KOPT-K1 (cell line): Measurements from ENCODE around the gene MCU.

Experiments used
- H3K27ac ChIP-seq: fragments of 200-600 bp; sonication (generic); 2 replicates; pipeline ENCODE4 v1.5.1; 2016; ENCODE audit warnings: antibody characterized with exemption, mild to moderate bottlenecking, low read depth, low read length; ENCODE audit not compliant: poor library complexity, severe bottlenecking
- H3K36me3 ChIP-seq: fragments of 200-600 bp; sonication (generic); 2 replicates; pipeline ENCODE4 v1.5.1; 2017; ENCODE audit warnings: antibody characterized with exemption, mild to moderate bottlenecking, low read length, moderate library complexity; ENCODE audit not compliant: insufficient read depth
- H3K9me3 ChIP-seq: fragments of 200-600 bp; sonication (generic); 2 replicates; pipeline ENCODE4 v1.5.1; 2017; ENCODE audit warnings: antibody characterized with exemption, low read length, mild to moderate bottlenecking; ENCODE audit not compliant: insufficient read depth, poor library complexity, severe bottlenecking

Gene MCU

DNA sequence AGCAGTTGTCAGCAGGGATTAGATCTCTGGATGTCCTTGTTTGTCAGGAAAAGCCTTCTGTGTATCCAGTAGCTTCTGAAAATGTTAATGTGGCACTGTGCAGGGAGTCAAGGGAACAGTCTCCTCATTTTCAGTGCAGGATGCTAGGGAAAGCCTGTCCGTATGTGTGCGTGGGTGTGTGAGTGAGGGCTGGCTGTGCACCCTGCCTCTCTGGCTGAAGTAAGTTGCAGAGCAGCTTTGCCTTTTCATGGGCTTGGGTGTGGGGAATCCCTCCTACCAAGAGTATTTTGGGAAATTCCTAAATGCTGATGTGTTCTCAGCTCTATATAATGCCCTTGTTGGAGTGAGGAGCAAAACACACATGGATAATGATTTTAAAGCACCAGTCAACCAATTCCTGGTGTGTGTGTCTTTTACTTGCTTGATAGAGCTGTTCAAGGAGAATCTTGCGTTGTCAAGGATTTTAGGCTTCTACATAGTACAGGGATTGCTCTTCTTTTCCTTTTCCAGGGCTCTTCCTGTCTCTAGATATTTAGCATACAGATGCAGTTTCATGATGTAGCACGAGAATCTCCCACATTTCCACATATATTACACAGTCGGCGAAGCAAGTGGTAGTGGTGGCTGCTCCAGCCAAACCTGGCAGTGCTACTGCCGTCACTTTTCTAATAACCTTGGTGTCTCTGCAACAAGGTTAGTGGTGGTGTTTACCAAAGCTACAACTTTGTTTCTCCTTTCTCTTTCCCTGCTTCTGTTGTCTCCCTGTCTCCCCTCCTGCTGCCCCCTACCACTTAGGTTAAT is 92.8 kb downstream of the MCU start:
- no peak overlapping the region for H3K27ac ChIP-seq
- H3K9me3 ChIP-seq, result no peaks in the 10 kb centered on the region
- no peaks in the 10 kb centered on the region for H3K36me3 ChIP-seq

DNA sequence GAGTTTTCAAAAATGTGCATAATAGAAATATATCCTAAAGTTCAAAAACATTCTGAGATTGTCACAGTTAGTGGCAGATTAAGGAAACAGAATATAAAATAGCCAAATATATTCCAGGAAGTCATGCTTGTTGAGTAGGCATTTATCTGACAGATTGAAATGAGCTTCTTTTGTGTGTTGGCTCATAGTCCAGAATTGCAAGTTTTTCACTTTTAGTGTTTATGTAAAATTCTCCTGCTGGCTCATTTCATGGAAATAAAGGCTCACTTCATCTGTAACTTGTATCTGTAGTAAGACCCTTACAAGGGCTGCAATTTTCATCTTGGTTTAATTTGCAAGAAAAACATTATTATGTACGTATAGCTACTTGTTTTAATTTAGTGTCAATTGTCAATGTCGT is 93.5 kb downstream of the MCU start:
- H3K36me3 ChIP-seq, result no peaks in the 10 kb centered on the region
- no peak overlapping the region for H3K27ac ChIP-seq
- H3K9me3 ChIP-seq, result no peaks in the 10 kb centered on the region

DNA sequence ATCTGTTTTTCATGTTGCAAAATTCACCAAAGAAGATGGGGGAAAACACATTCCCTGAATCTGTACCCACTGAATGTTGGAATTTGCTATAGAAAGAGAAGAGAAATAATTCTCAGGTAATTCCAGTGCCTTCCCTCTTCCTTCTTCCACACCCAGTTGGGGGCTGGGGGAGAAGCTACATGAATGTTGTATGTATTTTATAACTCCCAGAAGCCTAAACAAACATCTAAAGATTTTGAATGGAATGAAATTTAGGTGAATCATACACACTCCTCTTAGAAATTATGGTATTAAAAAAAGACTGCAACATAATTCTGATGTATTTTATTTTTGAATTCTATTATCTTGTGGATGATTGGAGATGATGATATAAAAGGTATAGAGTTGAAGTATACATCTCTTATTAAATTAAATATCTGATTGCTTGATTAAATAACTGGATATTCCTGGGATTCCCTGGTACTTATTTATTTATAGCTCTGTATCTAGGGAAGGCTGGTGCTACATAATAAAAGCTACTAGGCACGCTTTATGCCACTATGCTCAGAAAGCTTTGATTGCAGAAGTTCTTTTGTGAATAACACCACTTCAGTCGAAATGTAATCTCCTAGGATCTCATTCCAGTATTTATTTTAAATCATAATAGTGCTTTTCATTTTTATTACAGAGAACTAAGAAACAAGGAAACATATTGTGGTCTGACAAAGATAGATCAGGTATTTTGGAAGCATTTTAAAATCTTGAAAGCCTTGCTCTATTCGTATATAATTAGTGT is 98.5 kb downstream of the MCU start:
- Histone ChIP-seq H3K27ac (no peak overlapping the region), H3K36me3 (no peaks in the 10 kb centered on the region), H3K9me3 (no peaks in the 10 kb centered on the region)

DNA sequence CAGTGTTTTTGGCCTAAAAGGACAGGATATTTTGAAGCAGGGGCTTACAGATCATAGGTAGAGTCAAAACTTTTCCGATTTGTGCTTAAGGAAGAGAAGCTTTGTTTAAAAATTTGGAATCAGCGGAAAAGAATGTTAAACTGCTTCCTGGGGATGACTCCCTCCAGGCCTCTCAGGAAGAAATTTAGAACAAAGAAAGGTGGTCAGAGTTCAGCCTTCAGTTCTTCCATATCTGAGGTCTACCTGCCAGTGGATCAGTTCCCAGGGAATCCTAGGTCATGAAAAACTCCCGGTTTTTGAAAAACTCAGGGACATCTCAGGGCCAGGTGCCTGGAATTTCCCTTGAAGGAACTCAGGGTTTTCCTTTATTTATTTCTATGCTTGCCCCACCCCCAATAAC is 100.3 kb downstream of the MCU start:
- no peak overlapping the region for H3K27ac ChIP-seq
- H3K9me3 ChIP-seq, result no peaks in the 10 kb centered on the region
- H3K36me3 ChIP-seq, result no peaks in the 10 kb centered on the region

DNA sequence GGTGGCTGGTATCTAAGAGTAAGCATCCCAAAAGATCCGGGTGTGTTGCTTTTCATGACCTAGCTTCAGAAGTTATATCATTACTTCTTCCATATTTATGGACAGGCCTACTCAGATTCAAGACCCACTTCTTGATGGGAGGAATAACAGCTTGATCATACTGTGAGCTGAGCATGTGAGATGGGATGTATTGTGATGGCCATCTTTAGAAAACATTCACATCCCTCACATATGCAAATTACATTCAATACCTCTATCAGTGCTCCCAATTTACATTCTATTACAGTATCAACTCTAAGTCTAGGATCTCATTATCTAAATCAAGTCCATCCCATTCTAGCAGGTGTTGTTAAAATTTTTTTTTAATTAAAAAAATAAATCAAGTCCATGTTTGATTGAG is 101.8 kb downstream of the MCU start:
- no peak overlapping the region for H3K27ac ChIP-seq
- no peaks in the 10 kb centered on the region for H3K36me3 ChIP-seq
- no peaks in the 10 kb centered on the region for H3K9me3 ChIP-seq

DNA sequence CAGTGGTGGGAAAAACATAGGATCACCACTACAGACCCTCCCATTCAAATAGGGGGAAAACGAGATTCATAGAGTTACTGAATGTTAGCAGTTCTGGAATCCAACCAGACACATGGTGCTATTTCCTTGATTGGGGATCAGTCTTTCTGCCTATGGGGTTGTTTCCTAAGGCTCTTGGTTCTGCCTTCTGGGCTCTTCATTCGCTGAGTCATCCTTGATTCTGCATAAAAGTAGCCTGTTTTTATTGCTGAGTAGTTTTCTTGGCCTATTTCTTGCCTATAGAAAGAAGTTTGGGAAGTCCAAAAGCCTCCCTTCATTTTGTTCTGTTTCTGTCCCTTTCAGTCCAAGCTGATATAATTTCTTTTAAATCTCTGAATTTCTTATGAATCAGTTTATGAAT is 102.3 kb downstream of the MCU start:
- Histone ChIP-seq H3K36me3 (no peaks in the 10 kb centered on the region), H3K27ac (no peak overlapping the region), H3K9me3 (no peaks in the 10 kb centered on the region)

DNA sequence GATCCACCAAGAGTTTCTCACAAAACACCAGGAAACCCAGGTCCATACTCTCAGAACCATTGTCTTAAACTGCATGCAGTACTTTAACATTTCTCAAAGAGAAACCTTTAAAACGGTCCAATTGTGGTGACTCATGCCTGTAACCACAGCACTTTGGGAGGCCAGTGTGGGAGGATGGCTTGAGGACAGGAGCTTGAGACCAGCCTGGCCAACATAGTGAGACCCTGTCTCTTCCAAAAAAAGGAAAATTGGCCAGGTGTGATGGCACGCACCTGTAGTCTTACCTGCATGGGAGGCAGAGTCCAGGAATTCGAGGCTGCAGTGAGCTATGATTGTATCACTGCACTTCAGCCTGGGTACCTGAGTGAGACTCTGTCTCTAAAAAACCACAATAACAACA is 104.1 kb downstream of the MCU start:
- Histone ChIP-seq H3K9me3 (no peaks in the 10 kb centered on the region), H3K27ac (no peak overlapping the region), H3K36me3 (no peaks in the 10 kb centered on the region)

DNA sequence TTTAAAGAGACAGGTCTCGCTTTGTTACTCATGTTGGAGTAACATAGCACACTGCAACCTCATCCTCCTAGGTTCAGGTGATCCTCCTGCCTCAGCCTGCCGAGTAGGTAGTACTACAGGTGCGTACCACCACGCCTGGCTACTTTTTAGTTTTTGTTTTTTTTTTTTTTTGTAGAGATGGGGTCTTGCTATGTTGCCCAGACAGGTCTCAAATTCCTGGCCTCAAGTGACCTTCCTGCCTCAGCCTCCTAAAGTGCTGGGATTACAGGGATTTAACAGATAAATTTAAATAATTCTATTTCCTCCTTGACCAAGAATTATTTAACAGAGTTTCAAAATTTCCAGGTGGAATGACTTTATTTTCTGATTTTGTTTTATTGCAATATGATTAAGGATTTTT is 104.6 kb downstream of the MCU start:
- no peak overlapping the region for H3K27ac ChIP-seq
- H3K9me3 ChIP-seq, result no peaks in the 10 kb centered on the region
- no peaks in the 10 kb centered on the region for H3K36me3 ChIP-seq

DNA sequence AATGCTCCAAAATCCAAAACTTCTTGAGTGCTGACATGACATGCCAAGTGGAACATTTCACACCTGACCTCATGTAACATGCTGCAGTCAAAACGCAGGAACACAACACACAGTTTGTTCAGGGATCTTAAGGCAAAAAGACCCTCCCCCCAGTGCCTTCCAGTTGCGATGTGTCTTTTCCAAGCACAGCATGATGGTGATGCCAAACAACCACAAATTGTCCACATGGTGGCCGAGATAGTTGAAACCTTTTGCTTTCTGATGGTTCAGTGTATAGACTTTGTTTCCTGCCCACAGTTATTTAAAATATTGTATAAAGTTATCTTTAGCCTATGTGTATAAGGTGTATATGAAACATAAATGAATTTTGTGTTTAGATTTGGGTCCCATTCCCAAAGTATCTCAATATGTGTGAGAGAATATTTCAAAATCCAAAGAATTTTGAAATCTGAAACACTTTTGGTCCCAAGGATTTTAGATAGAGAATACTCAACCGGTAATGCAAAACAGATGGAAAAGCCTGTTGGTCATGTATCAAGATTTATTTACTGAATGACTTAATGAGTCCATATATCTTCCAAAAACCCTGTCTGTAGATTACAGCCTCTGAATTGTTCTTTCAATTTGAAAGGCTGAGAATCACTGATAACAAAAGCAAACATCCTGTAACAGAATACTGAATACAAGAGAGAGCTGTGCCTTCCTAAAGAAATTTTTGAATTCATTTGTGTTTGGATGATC is 108.2 kb downstream of the MCU start:
- H3K36me3 ChIP-seq, result no peaks in the 10 kb centered on the region
- H3K9me3 ChIP-seq, result no peaks in the 10 kb centered on the region
- H3K27ac ChIP-seq, result no peak overlapping the region

DNA sequence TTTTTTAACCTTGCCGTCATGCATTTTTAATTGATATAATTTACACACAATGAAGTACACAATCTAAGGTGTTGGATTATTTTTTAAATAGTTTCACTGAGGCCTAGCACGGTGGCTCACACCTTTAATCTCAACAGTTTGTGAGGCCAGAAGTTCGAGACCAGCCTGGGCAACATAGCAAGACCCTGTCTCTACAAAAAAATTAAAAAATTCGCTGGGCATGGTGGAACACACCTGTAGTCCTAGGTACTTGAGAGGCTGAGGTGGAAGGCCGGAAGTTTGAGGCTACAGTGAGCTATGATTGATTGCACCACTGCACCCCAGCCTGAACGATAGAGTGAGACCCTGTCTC is 108.8 kb downstream of the MCU start:
- no peaks in the 10 kb centered on the region for H3K36me3 ChIP-seq
- H3K9me3 ChIP-seq, result no peaks in the 10 kb centered on the region
- H3K27ac ChIP-seq, result no peak overlapping the region

DNA sequence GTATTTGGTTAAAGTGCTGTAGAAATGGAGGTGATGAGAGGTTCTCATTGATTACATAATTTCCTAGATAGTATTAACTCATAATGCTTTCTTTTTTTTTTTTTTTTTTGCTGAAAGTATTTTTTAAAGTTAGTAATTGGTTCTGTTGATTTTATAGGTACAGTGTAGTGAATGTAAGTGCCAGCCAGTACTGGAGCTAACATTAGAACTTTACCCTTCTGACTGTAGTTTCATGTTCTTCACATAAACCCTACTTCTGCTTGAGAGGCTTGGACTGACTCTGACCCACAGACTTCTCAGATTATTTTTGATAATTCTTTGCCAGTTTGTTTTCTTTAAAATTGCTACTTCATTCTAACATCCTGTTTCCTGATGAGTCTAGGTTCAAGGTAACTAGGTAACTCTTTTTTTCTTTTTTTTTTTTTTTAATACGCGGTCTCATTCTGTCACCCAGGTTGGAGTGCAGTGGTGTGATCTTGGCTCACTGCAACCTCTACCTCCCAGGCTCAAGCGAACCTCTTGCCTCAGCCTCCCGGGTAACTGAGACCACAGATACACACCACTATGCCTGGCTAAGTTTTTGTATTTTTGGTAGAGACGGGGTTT is 109.4 kb downstream of the MCU start:
- Histone ChIP-seq H3K9me3 (no peaks in the 10 kb centered on the region), H3K27ac (no peak overlapping the region), H3K36me3 (no peaks in the 10 kb centered on the region)

DNA sequence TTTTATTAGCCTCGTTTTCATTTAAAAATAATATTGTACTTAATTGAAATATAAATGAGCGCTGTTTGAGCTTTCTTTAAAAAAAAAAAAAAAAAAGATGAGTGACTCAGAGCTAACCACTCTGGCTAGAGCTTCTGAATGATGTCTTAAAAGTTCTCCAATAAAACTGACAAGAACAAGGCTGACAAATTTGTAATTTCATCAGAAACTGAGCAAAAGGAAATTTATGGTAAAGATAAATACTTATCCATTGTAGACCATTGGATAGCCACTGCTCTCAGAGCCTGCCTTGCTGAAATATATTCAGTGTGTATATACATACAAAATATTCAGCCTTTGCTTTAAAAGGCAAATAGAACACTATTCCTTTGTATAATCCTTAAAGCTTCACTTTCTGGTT is 110.4 kb downstream of the MCU start:
- Histone ChIP-seq H3K36me3 (no peaks in the 10 kb centered on the region), H3K9me3 (no peaks in the 10 kb centered on the region), H3K27ac (no peak overlapping the region)

DNA sequence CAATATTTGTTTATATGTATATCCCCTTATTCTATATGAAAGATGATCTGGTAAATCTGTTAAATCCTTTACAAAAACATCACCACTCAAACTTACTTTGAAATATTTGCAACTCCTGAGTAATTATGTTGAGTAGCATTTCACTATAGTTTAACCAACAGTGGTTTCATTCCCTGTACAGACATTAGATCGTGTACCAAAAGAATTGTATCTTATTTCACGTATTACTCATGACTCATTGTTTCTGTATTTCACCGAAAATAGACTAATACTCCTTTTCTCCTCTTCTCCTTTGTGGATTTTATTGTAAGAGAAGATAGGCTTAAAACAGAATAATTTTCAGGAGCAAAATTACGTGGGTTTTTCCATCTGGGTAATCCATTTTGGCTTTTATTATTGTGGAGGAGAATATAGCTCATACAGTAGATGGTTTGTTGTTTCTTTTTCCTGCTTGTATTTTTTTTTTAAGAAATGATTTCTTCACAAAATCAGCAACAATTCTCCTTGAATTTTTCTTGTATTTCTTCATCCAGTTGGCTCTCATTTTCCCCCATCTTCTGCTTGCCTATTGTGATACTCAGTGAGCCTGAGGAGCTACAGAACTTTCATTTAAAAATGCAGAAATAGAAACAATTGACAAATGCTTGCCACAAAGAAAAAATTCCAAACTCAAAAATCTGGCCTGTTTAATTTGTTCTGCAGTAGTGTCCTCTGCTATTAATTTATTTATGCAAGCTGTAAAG is 111.0 kb downstream of the MCU start:
- Histone ChIP-seq H3K27ac (no peak overlapping the region), H3K36me3 (no peaks in the 10 kb centered on the region), H3K9me3 (no peaks in the 10 kb centered on the region)

DNA sequence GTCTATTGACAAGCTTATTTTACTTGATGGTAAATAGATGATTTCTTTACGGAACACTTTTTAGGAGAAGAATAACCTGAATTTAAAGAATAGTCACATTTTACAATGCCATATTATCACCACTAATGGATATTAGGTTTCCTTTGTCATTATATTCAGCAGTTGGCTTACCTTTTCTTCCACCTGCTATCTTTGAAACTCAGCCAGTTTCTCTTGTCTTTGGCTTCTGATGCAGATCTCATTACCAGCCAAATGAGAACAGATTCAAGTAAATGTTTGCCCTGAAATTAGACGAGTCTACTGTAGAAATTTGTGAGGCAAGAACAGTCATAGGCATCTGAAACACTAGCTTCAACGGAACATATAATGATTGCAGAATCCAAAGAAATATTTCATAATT is 116.1 kb downstream of the MCU start:
- Histone ChIP-seq H3K27ac (no peak overlapping the region), H3K9me3 (no peaks in the 10 kb centered on the region), H3K36me3 (no peaks in the 10 kb centered on the region)
